Ishikawa (cell line): Measurements from ENCODE around the gene SALL1.

Source experiments
- CREB1 ChIP-seq: IDR thresholded peaks from 2 replicates; pipeline ENCODE4 v1.6.1; 2012; ENCODE audit warnings: low read depth
- EP300 ChIP-seq: IDR thresholded peaks from 2 replicates; pipeline ENCODE4 v1.6.1; 2012; ENCODE audit warnings: borderline replicate concordance
- FOXM1 ChIP-seq: IDR thresholded peaks from 2 replicates; pipeline ENCODE4 v1.6.1; 2012; ENCODE audit warnings: low read depth, borderline replicate concordance
- REST ChIP-seq: IDR thresholded peaks from 2 replicates; pipeline ENCODE4 v1.6.1; 2012; ENCODE audit warnings: low read depth, mild to moderate bottlenecking

- TF ChIP-seq EP300 (no peak), CREB1 (no peak), REST (no peak), FOXM1 (no peak)
These were observed 36.7 kb downstream of the SALL1 start for GRCh38 chr16:51114382-51114781.
